Ishikawa (cell line): ENCODE data around the gene OR9Q2.
A peak's percentile ranks its signal among the peaks of the same experiment; 100 is the strongest.

ENCODE experiments used
- CEBPB ChIP-seq: IDR thresholded peaks from 2 replicates; pipeline ENCODE4 v1.6.1; 2012
- CREB1 ChIP-seq: IDR thresholded peaks from 2 replicates; pipeline ENCODE4 v1.6.1; 2012; ENCODE audit warnings: low read depth
- EGR1 ChIP-seq: IDR thresholded peaks from 2 replicates; pipeline ENCODE4 v1.6.1; 2012
- EP300 ChIP-seq: IDR thresholded peaks from 2 replicates; pipeline ENCODE4 v1.6.1; 2012; ENCODE audit warnings: borderline replicate concordance
- FOXM1 ChIP-seq: IDR thresholded peaks from 2 replicates; pipeline ENCODE4 v1.6.1; 2012; ENCODE audit warnings: low read depth, borderline replicate concordance
- NFIC ChIP-seq: IDR thresholded peaks from 2 replicates; pipeline ENCODE4 v1.6.1; 2012
- RAD21 ChIP-seq: IDR thresholded peaks from 2 replicates; pipeline ENCODE4 v1.6.1; 2012; ENCODE audit warnings: low read depth
- TAF1 ChIP-seq: IDR thresholded peaks from 2 replicates; pipeline ENCODE4 v1.6.1; 2012; ENCODE audit warnings: low read depth, mild to moderate bottlenecking
- TCF12 ChIP-seq: IDR thresholded peaks from 2 replicates; pipeline ENCODE4 v1.6.1; 2012; ENCODE audit warnings: low read depth
- TEAD4 ChIP-seq: IDR thresholded peaks from 2 replicates; pipeline ENCODE4 v1.6.1; 2012
- ZBTB7A ChIP-seq: IDR thresholded peaks from 2 replicates; pipeline ENCODE4 v1.6.1; 2012; ENCODE audit warnings: low read depth
- TF ChIP-seq, protein P1 (sequence below): IDR thresholded peaks from 2 replicates; pipeline ENCODE4 v1.6.1; 2012
- TF ChIP-seq, protein P2 (sequence below): IDR thresholded peaks from 2 replicates; pipeline ENCODE4 v1.6.1; 2012; ENCODE audit warnings: low read depth, mild to moderate bottlenecking
- TF ChIP-seq, protein P3 (sequence below): IDR thresholded peaks from 2 replicates; pipeline ENCODE4 v1.6.1; 2012

Gene OR9Q2

DNA sequence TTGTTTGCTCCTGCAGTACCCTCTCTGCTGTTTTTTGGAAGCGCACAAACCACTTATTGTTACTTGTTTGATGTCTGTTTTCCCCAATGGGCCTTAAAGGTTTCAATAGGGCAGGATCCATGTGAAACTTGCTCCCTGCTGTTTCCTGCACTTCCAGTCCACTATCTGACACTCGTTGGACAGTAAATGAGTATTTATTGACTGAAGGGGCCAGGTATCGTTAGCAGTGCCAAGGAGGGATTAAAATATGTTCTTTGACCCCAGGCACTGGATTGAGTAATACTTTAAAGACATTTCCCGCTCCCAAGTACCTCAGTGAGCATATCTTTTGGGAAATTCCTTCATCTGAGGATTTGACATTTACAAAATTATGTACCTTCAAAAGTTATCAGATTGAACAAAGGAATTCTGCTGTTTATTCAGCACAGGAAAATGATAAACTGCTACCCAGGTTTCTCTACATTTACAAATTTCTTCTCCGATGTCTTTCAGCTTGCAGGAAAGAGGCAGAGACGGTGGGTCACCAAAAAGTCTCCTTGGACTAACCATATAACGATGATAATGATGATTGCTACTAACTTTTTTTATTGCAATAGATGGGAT is 23.3 kb upstream of the OR9Q2 start:
- TF ChIP-seq NFIC (no peak), CREB1 (no peak), FOXM1 (no peak), EP300 (no peak), RAD21 (no peak), CEBPB (no peak)
- TF ChIP-seq, protein P1, sequence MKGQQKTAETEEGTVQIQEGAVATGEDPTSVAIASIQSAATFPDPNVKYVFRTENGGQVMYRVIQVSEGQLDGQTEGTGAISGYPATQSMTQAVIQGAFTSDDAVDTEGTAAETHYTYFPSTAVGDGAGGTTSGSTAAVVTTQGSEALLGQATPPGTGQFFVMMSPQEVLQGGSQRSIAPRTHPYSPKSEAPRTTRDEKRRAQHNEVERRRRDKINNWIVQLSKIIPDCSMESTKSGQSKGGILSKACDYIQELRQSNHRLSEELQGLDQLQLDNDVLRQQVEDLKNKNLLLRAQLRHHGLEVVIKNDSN, result no peak
- TF ChIP-seq, protein P2, sequence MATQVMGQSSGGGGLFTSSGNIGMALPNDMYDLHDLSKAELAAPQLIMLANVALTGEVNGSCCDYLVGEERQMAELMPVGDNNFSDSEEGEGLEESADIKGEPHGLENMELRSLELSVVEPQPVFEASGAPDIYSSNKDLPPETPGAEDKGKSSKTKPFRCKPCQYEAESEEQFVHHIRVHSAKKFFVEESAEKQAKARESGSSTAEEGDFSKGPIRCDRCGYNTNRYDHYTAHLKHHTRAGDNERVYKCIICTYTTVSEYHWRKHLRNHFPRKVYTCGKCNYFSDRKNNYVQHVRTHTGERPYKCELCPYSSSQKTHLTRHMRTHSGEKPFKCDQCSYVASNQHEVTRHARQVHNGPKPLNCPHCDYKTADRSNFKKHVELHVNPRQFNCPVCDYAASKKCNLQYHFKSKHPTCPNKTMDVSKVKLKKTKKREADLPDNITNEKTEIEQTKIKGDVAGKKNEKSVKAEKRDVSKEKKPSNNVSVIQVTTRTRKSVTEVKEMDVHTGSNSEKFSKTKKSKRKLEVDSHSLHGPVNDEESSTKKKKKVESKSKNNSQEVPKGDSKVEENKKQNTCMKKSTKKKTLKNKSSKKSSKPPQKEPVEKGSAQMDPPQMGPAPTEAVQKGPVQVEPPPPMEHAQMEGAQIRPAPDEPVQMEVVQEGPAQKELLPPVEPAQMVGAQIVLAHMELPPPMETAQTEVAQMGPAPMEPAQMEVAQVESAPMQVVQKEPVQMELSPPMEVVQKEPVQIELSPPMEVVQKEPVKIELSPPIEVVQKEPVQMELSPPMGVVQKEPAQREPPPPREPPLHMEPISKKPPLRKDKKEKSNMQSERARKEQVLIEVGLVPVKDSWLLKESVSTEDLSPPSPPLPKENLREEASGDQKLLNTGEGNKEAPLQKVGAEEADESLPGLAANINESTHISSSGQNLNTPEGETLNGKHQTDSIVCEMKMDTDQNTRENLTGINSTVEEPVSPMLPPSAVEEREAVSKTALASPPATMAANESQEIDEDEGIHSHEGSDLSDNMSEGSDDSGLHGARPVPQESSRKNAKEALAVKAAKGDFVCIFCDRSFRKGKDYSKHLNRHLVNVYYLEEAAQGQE, result no peak
- TF ChIP-seq, protein P3, sequence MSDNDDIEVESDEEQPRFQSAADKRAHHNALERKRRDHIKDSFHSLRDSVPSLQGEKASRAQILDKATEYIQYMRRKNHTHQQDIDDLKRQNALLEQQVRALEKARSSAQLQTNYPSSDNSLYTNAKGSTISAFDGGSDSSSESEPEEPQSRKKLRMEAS, result no peak

DNA sequence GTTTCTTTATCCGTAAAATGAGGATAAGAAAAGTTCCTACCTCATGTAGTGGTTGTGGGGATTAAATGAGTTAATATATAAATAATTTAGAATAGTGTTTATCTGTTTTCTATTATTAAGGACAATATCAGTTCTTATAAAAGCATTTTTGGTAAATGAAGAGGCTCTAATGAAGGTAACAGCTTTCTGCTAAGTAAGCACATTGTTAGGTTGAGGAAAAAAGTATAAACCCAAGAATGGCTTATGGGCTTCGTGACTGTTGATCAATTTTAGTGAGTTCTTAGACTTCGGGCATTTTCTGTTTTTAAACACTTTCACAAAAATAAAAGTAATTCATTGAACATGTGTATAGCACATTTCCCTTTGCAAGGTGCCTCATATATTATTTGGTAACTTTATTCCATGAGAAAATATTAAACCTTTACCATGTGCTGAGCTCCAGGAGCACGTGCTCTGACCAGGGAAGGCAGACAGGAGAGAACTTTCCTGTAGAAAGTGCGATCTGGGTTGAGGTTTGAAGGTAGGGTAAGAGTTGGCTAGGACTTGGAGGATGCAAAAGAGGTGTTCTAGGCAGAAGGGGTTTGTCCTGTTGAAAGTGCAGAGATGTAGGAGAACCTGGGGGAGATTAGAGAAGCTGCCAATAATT is 11.3 kb upstream of the OR9Q2 start:
- TF ChIP-seq TCF12 (no peak), TAF1 (no peak), CEBPB (no peak), ZBTB7A (no peak), TEAD4 (no peak), EP300 (no peak)

DNA sequence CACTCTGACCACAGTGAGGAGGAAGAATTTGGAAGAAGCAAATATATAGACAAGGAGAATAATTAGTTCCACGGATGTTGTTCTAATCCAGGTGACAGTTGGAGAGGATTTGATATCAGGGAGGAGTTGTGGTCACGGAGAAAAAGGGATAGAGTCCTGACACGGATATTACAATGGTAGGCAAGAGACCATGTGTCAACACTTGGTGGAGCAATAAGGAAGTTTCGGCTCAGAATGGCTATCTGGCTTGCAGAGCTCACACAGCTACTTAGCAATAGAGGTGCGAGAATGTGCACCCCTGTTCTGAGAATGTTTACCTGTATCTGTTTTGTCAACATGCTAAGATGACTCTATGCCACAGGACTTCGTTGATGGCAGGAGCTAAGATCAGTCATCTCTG is 10.4 kb upstream of the OR9Q2 start:
- TF ChIP-seq FOXM1, result no peak

DNA sequence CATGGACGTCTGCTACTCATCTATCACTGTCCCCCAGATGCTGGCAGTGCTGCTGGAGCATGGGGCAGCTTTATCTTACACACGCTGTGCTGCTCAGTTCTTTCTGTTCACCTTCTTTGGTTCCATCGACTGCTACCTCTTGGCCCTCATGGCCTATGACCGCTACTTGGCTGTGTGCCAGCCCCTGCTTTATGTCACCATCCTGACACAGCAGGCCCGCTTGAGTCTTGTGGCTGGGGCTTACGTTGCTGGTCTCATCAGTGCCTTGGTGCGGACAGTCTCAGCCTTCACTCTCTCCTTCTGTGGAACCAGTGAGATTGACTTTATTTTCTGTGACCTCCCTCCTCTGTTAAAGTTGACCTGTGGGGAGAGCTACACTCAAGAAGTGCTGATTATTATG is 9.2 kb upstream of the OR9Q2 start:
- TF ChIP-seq NFIC (peak; percentile 53), EGR1 (no peak)

DNA sequence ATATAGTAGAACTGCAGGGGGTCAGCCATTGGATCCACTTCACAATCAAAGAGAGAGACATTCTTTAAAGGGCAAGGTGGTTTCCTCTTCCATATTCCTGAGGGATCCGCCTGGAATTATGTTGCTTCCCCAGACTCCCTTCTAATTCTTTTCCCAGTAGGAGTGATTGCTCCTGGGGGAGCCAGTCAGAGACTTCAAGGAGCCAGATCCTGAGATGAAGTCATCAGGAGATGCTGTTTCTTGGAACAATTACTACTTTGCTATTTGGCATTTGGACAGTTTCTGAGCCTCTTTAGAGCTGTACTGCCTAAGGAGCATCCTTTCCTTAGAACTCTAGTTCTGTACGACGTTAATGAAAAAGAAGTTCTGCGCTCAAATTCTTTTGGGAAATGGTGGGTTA is 1.9 kb upstream of the OR9Q2 start:
- TF ChIP-seq CEBPB (no peak), NFIC (no peak)
- TF ChIP-seq, protein P2, result no peak

DNA sequence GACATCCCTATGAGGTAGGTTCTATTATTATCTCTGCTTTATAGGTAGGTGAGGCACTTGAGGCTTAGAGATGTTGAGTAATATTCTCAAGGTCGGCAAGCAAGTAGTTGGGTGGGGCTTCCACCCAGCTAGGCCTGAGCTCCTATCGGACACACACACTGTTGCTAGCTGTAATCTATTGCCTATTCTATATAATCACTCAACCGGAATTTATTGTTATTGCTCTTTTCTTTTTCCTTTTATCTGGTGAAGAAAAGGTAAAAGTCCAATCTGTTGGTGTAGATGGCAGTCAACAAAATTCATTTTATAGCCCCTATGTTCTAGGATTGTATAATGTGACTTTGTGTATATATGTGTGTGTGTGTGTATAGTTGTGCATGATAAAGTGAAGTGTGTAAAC is 3.4 kb downstream of the OR9Q2 start:
- TF ChIP-seq, protein P3, result no peak
- TF ChIP-seq NFIC (no peak), CREB1 (no peak), RAD21 (no peak), CEBPB (no peak)
- TF ChIP-seq, protein P1, result no peak

DNA sequence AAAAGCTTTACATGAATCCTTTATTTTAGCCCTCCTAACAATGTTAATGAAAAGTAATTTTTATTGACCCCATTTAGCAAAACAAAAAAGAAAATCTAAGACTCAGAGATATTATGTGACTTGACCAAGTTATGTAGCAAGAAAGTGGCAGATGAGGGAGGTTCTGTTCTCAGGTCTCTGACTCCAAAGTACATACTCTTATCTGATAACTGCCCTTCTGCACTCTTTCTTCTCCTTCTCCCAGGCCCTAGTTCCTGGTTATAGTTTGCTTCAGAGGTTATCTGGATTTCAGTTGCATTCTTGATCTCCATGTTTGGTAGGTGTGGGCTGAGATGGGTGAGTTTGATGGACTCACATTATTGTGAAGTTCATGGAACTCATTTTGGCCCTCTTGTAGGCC is 4.5 kb downstream of the OR9Q2 start:
- TF ChIP-seq, protein P2, result no peak
- TF ChIP-seq, protein P3, result no peak
- TF ChIP-seq FOXM1 (no peak), TAF1 (no peak), CEBPB (no peak), CREB1 (no peak), ZBTB7A (no peak), TCF12 (no peak)
- TF ChIP-seq, protein P1, result no peak
